ENCODE measurements around the gene STX4. TPM values are rescaled to one million over a fixed set of nuclear protein-coding genes. Genes with fewer than 3 reads are reported as not detected.

Gene STX4
- total RNA-seq, 1 experiment from 2014 or later, result 26.0 TPM

DNA sequence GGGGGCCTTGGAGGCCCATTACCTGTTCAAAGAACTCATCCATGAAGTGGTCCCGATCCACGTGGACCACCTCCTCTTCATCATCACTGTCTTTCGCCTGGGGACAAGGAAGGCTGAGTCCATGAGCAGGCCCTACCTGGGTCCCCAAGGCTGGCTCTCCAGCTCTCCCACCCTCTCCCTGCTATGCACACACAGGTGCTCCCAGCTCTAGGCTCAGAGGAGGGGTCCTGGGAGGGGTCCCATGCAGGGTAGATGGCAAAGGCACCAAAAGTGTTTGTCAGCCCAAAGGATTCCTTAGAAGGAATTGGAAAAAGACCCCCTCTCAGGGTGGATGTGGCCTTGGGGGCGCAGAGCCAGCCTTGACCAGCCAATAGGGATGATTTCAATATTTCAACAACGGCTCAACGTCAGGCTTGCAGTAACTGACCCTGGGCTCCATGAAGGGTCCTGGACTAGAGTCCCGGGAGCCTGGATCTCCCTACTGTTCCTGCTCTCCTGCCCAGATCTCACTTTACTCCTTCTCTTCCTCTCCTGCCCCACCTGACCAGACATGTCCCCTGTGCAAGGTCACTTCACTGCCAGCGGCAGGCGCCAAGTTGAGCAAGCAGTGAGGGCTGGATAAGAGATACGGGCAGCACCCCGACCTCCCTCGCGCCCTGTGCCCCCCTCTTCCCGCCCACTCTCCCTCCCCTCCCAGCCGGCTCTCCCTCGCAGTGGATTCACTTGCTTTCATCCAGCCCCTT is 31.7 kb upstream of the STX4 start:
- H4K20me1 ChIP-seq (ENCODE audit: insufficient read depth), result no peaks in the 10 kb centered on the region
- no peaks in the 10 kb centered on the region for H3K36me3 ChIP-seq (ENCODE audit: control insufficient read depth in 1 of 2, insufficient read depth in 2 of 2, low read length in 2 of 2)
- no peaks in the 10 kb centered on the region for H3K79me2 ChIP-seq (ENCODE audit: insufficient read depth, low read length)
- H3K4me2 ChIP-seq (ENCODE audit: low read length), result no peak overlapping the region
- POLR2A ChIA-PET, result no interaction called here
- BruUV-seq (replicated peaks), result no TSS peak
- intact Hi-C loops (cut with micrococcal nuclease), result no loop called here
- no peak overlapping the region for H3K9ac ChIP-seq (ENCODE audit: low read length)
- H3K27ac ChIP-seq (ENCODE audit: low read depth, low read length), result no peak overlapping the region
- TF ChIP-seq TCF7L2 (IDR thresholded peaks at IDR 0.05; ENCODE audit: borderline replicate concordance, extremely low read depth, insufficient read depth, insufficient read length), result no peak
- H3K4me1 ChIP-seq (ENCODE audit: control insufficient read depth in 1 of 2, insufficient read depth in 2 of 2, low read length in 2 of 2), result peaks cover 20 to 30% of the 10 kb centered on the region in 2 experiments
- no peak overlapping the region for H3K4me3 ChIP-seq (replicated peaks in 1 of 2; ENCODE audit: low read depth in 1 of 2, low read length in 2 of 2)
- ATAC-seq (no peak), DNase-seq (ENCODE audit: low read depth, low spot score) (no peak)
- CTCF ChIA-PET, result no interaction called here
- H3K9me2 ChIP-seq (ENCODE audit: insufficient read depth), result no peaks in the 10 kb centered on the region
- no peaks in the 10 kb centered on the region for H3K9me3 ChIP-seq (ENCODE audit: control insufficient read depth in 1 of 2, insufficient read depth in 1 of 2, low read depth in 1 of 2, low read length in 2 of 2)
- H3K27me3 ChIP-seq (ENCODE audit: insufficient read depth, low read length), result no peaks in the 10 kb centered on the region
- H2AFZ ChIP-seq (ENCODE audit: low read depth, low read length, poor library complexity, severe bottlenecking), result no peak overlapping the region
- RAD21 ChIA-PET (ENCODE audit: low non-redundant PET in 1 of 2, low total read pairs in 2 of 2, uncharacterized antibody in 2 of 2, unreplicated experiment in 2 of 2), result no interaction called here

DNA sequence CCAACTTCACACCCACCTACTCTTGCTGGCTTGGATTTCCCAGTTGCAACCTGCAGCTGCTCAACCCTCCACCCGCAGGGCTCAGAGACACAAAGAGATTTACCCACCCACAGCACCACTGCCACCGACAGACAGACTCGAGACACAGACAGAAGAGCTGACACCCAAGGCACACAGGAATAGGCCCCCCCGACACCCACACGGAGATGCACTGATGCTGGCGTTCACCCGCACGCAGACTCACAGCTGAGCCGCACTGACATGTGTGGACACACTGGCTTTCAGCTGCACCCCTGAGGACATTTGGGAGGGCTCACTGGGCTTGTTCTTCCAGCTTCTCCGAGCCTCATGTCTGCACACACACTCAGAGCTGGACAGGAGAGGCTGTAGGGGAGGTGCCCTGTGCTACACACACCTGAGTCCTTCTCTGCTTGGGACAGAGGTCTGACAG is 31.1 kb upstream of the STX4 start:
- CTCF ChIA-PET, result no interaction called here
- intact Hi-C loops (cut with micrococcal nuclease), result no loop called here
- H3K4me2 ChIP-seq (ENCODE audit: low read length), result no peak overlapping the region
- no peak for ATAC-seq
- H3K27me3 ChIP-seq (ENCODE audit: insufficient read depth, low read length), result no peaks in the 10 kb centered on the region
- no TSS peak for BruUV-seq (replicated peaks)
- H3K4me3 ChIP-seq (replicated peaks in 1 of 2; ENCODE audit: low read depth in 1 of 2, low read length in 2 of 2), result no peak overlapping the region
- no peaks in the 10 kb centered on the region for H4K20me1 ChIP-seq (ENCODE audit: insufficient read depth)
- TF ChIP-seq RAD21 (IDR thresholded peaks at IDR 0.05; ENCODE audit: low read depth) (no peak), TCF7L2 (IDR thresholded peaks at IDR 0.05; ENCODE audit: borderline replicate concordance, extremely low read depth, insufficient read depth, insufficient read length) (no peak), ZNF274 (IDR thresholded peaks at IDR 0.05; ENCODE audit: low read depth, low read length) (no peak), POLR2AphosphoS5 (IDR thresholded peaks at IDR 0.05; ENCODE audit: low read depth, low read length) (no peak), SIN3A (IDR thresholded peaks at IDR 0.05; ENCODE audit: low read depth) (no peak), ELF1 (IDR thresholded peaks at IDR 0.05; ENCODE audit: borderline replicate concordance, low read depth) (no peak), CBX3 (IDR thresholded peaks at IDR 0.05; ENCODE audit: low read depth) (no peak), SP1 (IDR thresholded peaks at IDR 0.05; ENCODE audit: low read depth) (no peak), EZH2phosphoT487 (IDR thresholded peaks at IDR 0.05; ENCODE audit: borderline replicate concordance) (no peak), JUND (IDR thresholded peaks at IDR 0.05) (no peak), EZH2 (IDR thresholded peaks at IDR 0.05) (no peak)
- TF ChIP-seq, protein P1, sequence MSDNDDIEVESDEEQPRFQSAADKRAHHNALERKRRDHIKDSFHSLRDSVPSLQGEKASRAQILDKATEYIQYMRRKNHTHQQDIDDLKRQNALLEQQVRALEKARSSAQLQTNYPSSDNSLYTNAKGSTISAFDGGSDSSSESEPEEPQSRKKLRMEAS (IDR thresholded peaks at IDR 0.05), result no peak
- TF ChIP-seq, protein P2, sequence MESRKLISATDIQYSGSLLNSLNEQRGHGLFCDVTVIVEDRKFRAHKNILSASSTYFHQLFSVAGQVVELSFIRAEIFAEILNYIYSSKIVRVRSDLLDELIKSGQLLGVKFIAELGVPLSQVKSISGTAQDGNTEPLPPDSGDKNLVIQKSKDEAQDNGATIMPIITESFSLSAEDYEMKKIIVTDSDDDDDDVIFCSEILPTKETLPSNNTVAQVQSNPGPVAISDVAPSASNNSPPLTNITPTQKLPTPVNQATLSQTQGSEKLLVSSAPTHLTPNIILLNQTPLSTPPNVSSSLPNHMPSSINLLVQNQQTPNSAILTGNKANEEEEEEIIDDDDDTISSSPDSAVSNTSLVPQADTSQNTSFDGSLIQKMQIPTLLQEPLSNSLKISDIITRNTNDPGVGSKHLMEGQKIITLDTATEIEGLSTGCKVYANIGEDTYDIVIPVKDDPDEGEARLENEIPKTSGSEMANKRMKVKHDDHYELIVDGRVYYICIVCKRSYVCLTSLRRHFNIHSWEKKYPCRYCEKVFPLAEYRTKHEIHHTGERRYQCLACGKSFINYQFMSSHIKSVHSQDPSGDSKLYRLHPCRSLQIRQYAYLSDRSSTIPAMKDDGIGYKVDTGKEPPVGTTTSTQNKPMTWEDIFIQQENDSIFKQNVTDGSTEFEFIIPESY (IDR thresholded peaks at IDR 0.05; ENCODE audit: extremely low read depth, insufficient replicate concordance, low read length), result no peak
- TF ChIP-seq, protein P3, sequence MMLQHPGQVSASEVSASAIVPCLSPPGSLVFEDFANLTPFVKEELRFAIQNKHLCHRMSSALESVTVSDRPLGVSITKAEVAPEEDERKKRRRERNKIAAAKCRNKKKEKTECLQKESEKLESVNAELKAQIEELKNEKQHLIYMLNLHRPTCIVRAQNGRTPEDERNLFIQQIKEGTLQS (IDR thresholded peaks at IDR 0.05), result no peak
- TF ChIP-seq, protein P4, sequence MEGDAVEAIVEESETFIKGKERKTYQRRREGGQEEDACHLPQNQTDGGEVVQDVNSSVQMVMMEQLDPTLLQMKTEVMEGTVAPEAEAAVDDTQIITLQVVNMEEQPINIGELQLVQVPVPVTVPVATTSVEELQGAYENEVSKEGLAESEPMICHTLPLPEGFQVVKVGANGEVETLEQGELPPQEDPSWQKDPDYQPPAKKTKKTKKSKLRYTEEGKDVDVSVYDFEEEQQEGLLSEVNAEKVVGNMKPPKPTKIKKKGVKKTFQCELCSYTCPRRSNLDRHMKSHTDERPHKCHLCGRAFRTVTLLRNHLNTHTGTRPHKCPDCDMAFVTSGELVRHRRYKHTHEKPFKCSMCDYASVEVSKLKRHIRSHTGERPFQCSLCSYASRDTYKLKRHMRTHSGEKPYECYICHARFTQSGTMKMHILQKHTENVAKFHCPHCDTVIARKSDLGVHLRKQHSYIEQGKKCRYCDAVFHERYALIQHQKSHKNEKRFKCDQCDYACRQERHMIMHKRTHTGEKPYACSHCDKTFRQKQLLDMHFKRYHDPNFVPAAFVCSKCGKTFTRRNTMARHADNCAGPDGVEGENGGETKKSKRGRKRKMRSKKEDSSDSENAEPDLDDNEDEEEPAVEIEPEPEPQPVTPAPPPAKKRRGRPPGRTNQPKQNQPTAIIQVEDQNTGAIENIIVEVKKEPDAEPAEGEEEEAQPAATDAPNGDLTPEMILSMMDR (IDR thresholded peaks at IDR 0.05 in 2 of 3, conservative IDR thresholded peaks at IDR 0.05 in 1 of 3; ENCODE audit: borderline replicate concordance in 1 of 3, insufficient read depth in 1 of 3, low read depth in 2 of 3, low read length in 2 of 3), result no peak
- H3K79me2 ChIP-seq (ENCODE audit: insufficient read depth, low read length), result no peaks in the 10 kb centered on the region
- no peak overlapping the region for H2AFZ ChIP-seq (ENCODE audit: low read depth, low read length, poor library complexity, severe bottlenecking)
- no peak overlapping the region for H3K9ac ChIP-seq (ENCODE audit: low read length)
- DNase-seq (ENCODE audit: low read depth, low spot score), result no peak
- H3K9me2 ChIP-seq (ENCODE audit: insufficient read depth), result no peaks in the 10 kb centered on the region
- POLR2A ChIA-PET, result no interaction called here
- peaks cover 20 to 25% of the 10 kb centered on the region in 2 experiments for H3K4me1 ChIP-seq (ENCODE audit: control insufficient read depth in 1 of 2, insufficient read depth in 2 of 2, low read length in 2 of 2)
- RAD21 ChIA-PET (ENCODE audit: low non-redundant PET in 1 of 2, low total read pairs in 2 of 2, uncharacterized antibody in 2 of 2, unreplicated experiment in 2 of 2), result no interaction called here
- H3K36me3 ChIP-seq (ENCODE audit: control insufficient read depth in 1 of 2, insufficient read depth in 2 of 2, low read length in 2 of 2), result no peaks in the 10 kb centered on the region
- H3K27ac ChIP-seq (ENCODE audit: low read depth, low read length), result no peak overlapping the region
- no peaks in the 10 kb centered on the region for H3K9me3 ChIP-seq (ENCODE audit: control insufficient read depth in 1 of 2, insufficient read depth in 1 of 2, low read depth in 1 of 2, low read length in 2 of 2)
